CD4-positive, alpha-beta T cell (primary cell): Measurements from ENCODE around the gene HEPN1. TPM values are rescaled to one million over a fixed set of nuclear protein-coding genes. Genes with fewer than 3 reads are reported as not detected.

Experiments
- ATAC-seq: fragments of 200-7000 bp; cut with Tn5 transposase; one replicate; pipeline ENCODE4 v1.10.0; 2022; ENCODE audit warnings: mild to moderate bottlenecking; ENCODE audit not compliant: poor library complexity
- CTCF ChIA-PET: fragments of 350-600 bp; sonication (Branson Sonifier 250); formaldehyde crosslinking; loops from one replicate; lab custom pipeline; 2021; ENCODE audit warnings: antibody characterized with exemption, inconsistent platforms; lab: Charles Lee
- POLR2A ChIA-PET: fragments of 350-600 bp; sonication (Branson Sonifier 250); formaldehyde crosslinking; loops from one replicate; lab custom pipeline; 2021; ENCODE audit warnings: antibody characterized with exemption, inconsistent platforms; lab: Charles Lee
- DNase-seq, 14 experiments: peaks; one replicate each; pipeline ENCODE4 v3.0.0-alpha.2; 2013 to 2020; ENCODE audit warnings: mixed read lengths in 2 of 14
- H3K27ac ChIP-seq, 2 donors: one replicate each; pipeline versions ENCODE4 v1.5.1 to v1.7.0; 2013; ENCODE audit warnings: low read length in 2 of 2, low read depth in 1 of 2, mild to moderate bottlenecking in 1 of 2
- H3K27me3 ChIP-seq, 2 experiments: 1 replicate in 1 of 2; 2 replicates in 1 of 2; pipeline versions ENCODE4 v1.6.1 to v1.7.0; 2013; ENCODE audit warnings: low read length in 2 of 2, control low read depth in 1 of 2, mild to moderate bottlenecking in 1 of 2, moderate library complexity in 1 of 2; ENCODE audit not compliant: insufficient read depth in 2 of 2, control insufficient read depth in 1 of 2
- H3K36me3 ChIP-seq: one replicate; pipeline ENCODE4 v1.6.1; 2013; ENCODE audit warnings: low read length, control low read depth; ENCODE audit not compliant: insufficient read depth
- H3K4me1 ChIP-seq: one replicate; pipeline ENCODE4 v1.6.1; 2013; ENCODE audit warnings: low read length, control low read depth; ENCODE audit not compliant: insufficient read depth
- H3K4me3 ChIP-seq: one replicate; pipeline ENCODE4 v1.5.1; 2013; ENCODE audit warnings: mild to moderate bottlenecking, low read length, moderate library complexity
- H3K9me3 ChIP-seq, 2 experiments: 1 replicate in 1 of 2; 2 replicates in 1 of 2; pipeline versions ENCODE4 v1.6.1 to v1.7.0; 2013; ENCODE audit warnings: low read length in 2 of 2, mild to moderate bottlenecking in 2 of 2, control low read depth in 1 of 2, moderate library complexity in 1 of 2; ENCODE audit not compliant: control insufficient read depth in 1 of 2, insufficient read depth in 1 of 2
- H3K27ac Mint-ChIP-seq: one replicate; pipeline ENCODE4 v1.8.0; 2020; ENCODE audit warnings: mixed read lengths
- H3K27me3 Mint-ChIP-seq: one replicate; pipeline ENCODE4 v1.8.0; 2021; ENCODE audit warnings: mixed read lengths
- H3K36me3 Mint-ChIP-seq: one replicate; pipeline ENCODE4 v1.8.0; 2021; ENCODE audit warnings: low read depth, mixed read lengths
- H3K4me1 Mint-ChIP-seq: one replicate; pipeline ENCODE4 v1.8.0; 2021; ENCODE audit warnings: low read depth, mixed read lengths
- H3K4me3 Mint-ChIP-seq: one replicate; pipeline ENCODE4 v1.8.0; 2020; ENCODE audit warnings: mild to moderate bottlenecking, mixed read lengths
- H3K9me3 Mint-ChIP-seq: one replicate; pipeline ENCODE4 v1.8.0; 2020; ENCODE audit warnings: mixed read lengths
- CTCF ChIP-seq: fragments of 200-600 bp; IDR thresholded peaks from one replicate; pipeline ENCODE4 v1.8.0; 2022; ENCODE audit warnings: antibody characterized with exemption, mild to moderate bottlenecking
- intact Hi-C, 2 experiments: fragments of 100-400 bp; cut with DNase I in 1 of 2; cut with micrococcal nuclease in 1 of 2; formaldehyde crosslinking; loops; one replicate each; pipeline versions ENCODE4 v1.15.1 to v1.9.0; 2023 to 2025; cut with DNase I, micrococcal nuclease
- total RNA-seq, 174 experiments: library from RNA in 2 of 174; stranded (reverse) in 2 of 174; gene quantifications; one replicate each; pipeline ENCODE4 v1.2.3 and lab custom pipeline; 2021 to 2026

Gene HEPN1
- total RNA-seq, 2 experiments from 2014 or later, result not detected

- Histone ChIP-seq H3K4me1 (peaks cover 27% of the 10 kb centered on the region), H3K36me3 (no peaks in the 10 kb centered on the region), H3K27me3 (no peaks in the 10 kb centered on the region), H3K9me3 (no peaks in the 10 kb centered on the region), H3K27ac (no peak overlapping the region), H3K4me3 (no peak overlapping the region)
- no peaks in the 10 kb centered on the region for H3K36me3 Mint-ChIP-seq
- H3K9me3 Mint-ChIP-seq, result no peaks in the 10 kb centered on the region
- ATAC-seq (peak; percentile 50), DNase-seq (peak in 6 of 14 experiments; percentile 4 to 43 (median 35))
- peak overlapping the region; percentile 3 for H3K27ac Mint-ChIP-seq
- peaks cover 42% of the 10 kb centered on the region for H3K4me1 Mint-ChIP-seq
- peak overlapping the region; percentile 40 for H3K4me3 Mint-ChIP-seq
- CTCF ChIA-PET, result interaction anchor here (2.1 kb wide), 1 partner anchor 47 kb away, joined by 5 read pairs; no protein-coding TSS in a partner anchor
- intact Hi-C loops, result loop anchor here in 1 of 2 experiments (5.0 kb wide), 1 partner anchor 46 kb away; no protein-coding TSS in a partner anchor
- POLR2A ChIA-PET, result interaction anchor here (2.1 to 3.9 kb wide), 2 partner anchors 31 to 47 kb away, joined by 8 to 21 read pairs; partner anchors contain the start of gene CCDC15
- no peak for TF ChIP-seq CTCF
- H3K27me3 Mint-ChIP-seq, result no peaks in the 10 kb centered on the region
Measured at GRCh38 chr11:124923296-124923695, 4.2 kb downstream of the HEPN1 start.

GRCh38 chr11:124928942-124929665 is 10.1 kb downstream of the HEPN1 start:
- H3K27me3 ChIP-seq, result no peaks in the 10 kb centered on the region
- CTCF ChIA-PET, result no interaction called here
- Mint-ChIP-seq H3K27ac (no peak overlapping the region), H3K27me3 (no peaks in the 10 kb centered on the region), H3K36me3 (no peaks in the 10 kb centered on the region), H3K9me3 (no peaks in the 10 kb centered on the region), H3K4me3 (no peak overlapping the region), H3K4me1 (peaks cover 16% of the 10 kb centered on the region)
- H3K36me3 ChIP-seq, result no peaks in the 10 kb centered on the region
- H3K4me3 ChIP-seq, result no peak overlapping the region
- no peak for TF ChIP-seq CTCF
- no peak overlapping the region for H3K27ac ChIP-seq
- no peaks in the 10 kb centered on the region for H3K4me1 ChIP-seq
- ATAC-seq (no peak), DNase-seq (no peak)
- POLR2A ChIA-PET, result no interaction called here
- intact Hi-C loops, result no loop called here
- no peaks in the 10 kb centered on the region for H3K9me3 ChIP-seq

- peak in 1 of 14 experiments; percentile 34 for DNase-seq
- TF ChIP-seq CTCF, result no peak
- ChIA-PET CTCF (no interaction called here), POLR2A (interaction anchor here (1.0 kb wide), 1 partner anchor 20 kb away, joined by 4 read pairs; no protein-coding TSS in a partner anchor)
- no peaks in the 10 kb centered on the region for H3K36me3 ChIP-seq
- intact Hi-C loops, result no loop called here
- ATAC-seq, result no peak
- no peak overlapping the region for H3K27ac Mint-ChIP-seq
- no peak overlapping the region for H3K4me3 ChIP-seq
- H3K9me3 Mint-ChIP-seq, result no peaks in the 10 kb centered on the region
- no peak overlapping the region for H3K27ac ChIP-seq
- no peak overlapping the region for H3K4me3 Mint-ChIP-seq
- H3K27me3 ChIP-seq, result no peaks in the 10 kb centered on the region
- no peaks in the 10 kb centered on the region for H3K4me1 ChIP-seq
- H3K36me3 Mint-ChIP-seq, result no peaks in the 10 kb centered on the region
- H3K9me3 ChIP-seq, result no peaks in the 10 kb centered on the region
- H3K4me1 Mint-ChIP-seq, result peaks cover 5% of the 10 kb centered on the region
- no peaks in the 10 kb centered on the region for H3K27me3 Mint-ChIP-seq
Measured at GRCh38 chr11:124930799-124931198, 11.7 kb downstream of the HEPN1 start.
